AG09309 (cell line): ENCODE measurements around the gene PRCC.

Source experiments
- DNase-seq: peaks from one replicate; pipeline ENCODE4 v3.0.0-alpha.2; 2010; ENCODE audit warnings: low read depth
- H3K4me3 ChIP-seq: 2 replicates; pipeline ENCODE4 v1.5.1; 2011; ENCODE audit warnings: mild to moderate bottlenecking, low read depth, low read length, moderate library complexity; ENCODE audit not compliant: control insufficient read depth
- CTCF ChIP-seq: IDR thresholded peaks from 2 replicates; pipeline ENCODE4 v1.5.1; 2011; ENCODE audit warnings: mild to moderate bottlenecking, low read depth, low read length, inconsistent platforms; ENCODE audit not compliant: insufficient read depth, control insufficient read depth; ENCODE audit errors: missing control alignments

Gene PRCC

GRCh38 chr1:156815307-156815826 is 48.0 kb downstream of the PRCC start:
- no peak overlapping the region for H3K4me3 ChIP-seq
- DNase-seq: peak; percentile 74
- no peak for TF ChIP-seq CTCF

GRCh38 chr1:156815961-156816422 is 48.7 kb downstream of the PRCC start:
- TF ChIP-seq CTCF: no peak
- H3K4me3 ChIP-seq: no peak overlapping the region
- no peak for DNase-seq

GRCh38 chr1:156816561-156817328 is 49.4 kb downstream of the PRCC start, which contains the start of gene SH2D2A:
SH2D2A (minus strand) TSS chr1:156816848; CDS start chr1:156816708, 140 bp downstream.
- DNase-seq: no peak
- no peak for TF ChIP-seq CTCF
- H3K4me3 ChIP-seq: no peak within 1 kb of the TSS

GRCh38 chr1:156821801-156822200 is 54.5 kb downstream of the PRCC start:
- DNase-seq: no peak
- no peak overlapping the region for H3K4me3 ChIP-seq
- no peak for TF ChIP-seq CTCF

GRCh38 chr1:156822680-156823079 is 55.3 kb downstream of the PRCC start:
- no peak for TF ChIP-seq CTCF
- DNase-seq: no peak
- no peak overlapping the region for H3K4me3 ChIP-seq

GRCh38 chr1:156823210-156823790 is 56.0 kb downstream of the PRCC start:
- TF ChIP-seq CTCF: no peak
- no peak for DNase-seq
- H3K4me3 ChIP-seq: no peak overlapping the region
